Lower leg skin (tissue), 4 donors: ENCODE measurements around the gene GSN. TPM values are rescaled to one million over a fixed set of nuclear protein-coding genes. Genes with fewer than 3 reads are reported as not detected.

ENCODE experiments used
- DNase-seq, 2 donors: peaks; one replicate each; pipeline ENCODE4 v3.0.0-alpha.2; 2019; ENCODE audit warnings: low spot score in 2 of 2
- H3K4me3 ChIP-seq: fragments of 200-600 bp; sonication (generic); 2 replicates; pipeline ENCODE4 v1.5.1; 2017; ENCODE audit warnings: mild to moderate bottlenecking, low read depth; ENCODE audit not compliant: poor library complexity, severe bottlenecking
- CTCF ChIP-seq, 3 donors: fragments of 450-650 bp; IDR thresholded peaks; one replicate each; pipeline ENCODE4 v1.5.1; 2016; ENCODE audit warnings: antibody characterized with exemption in 3 of 3, mild to moderate bottlenecking in 3 of 3, moderate library complexity in 2 of 3
- POLR2A ChIP-seq, 2 donors: fragments of 450-650 bp; IDR thresholded peaks; one replicate each; pipeline ENCODE4 v1.6.1; 2016 to 2017; ENCODE audit warnings: antibody characterized with exemption in 2 of 2, mild to moderate bottlenecking in 1 of 2, moderate library complexity in 1 of 2
- WGBS, 2 donors: methylation state at CpG; one replicate each; pipeline ENCODE4 v1.1.5; 2018; 5-methylcytosine and 5-hydroxymethylcytosine counted together
- intact Hi-C: fragments of 100-400 bp; cut with DNase I; formaldehyde crosslinking; loops from one replicate; pipeline ENCODE4 v1.15.0; 2023; ENCODE audit warnings: low total_unique reads
- total RNA-seq, 4 donors: library from RNA; depleted of rRNA; stranded (reverse); fragments of >200 nt; gene quantifications; one replicate each; pipeline ENCODE4 v1.1.0, GENCODE V29; 2016

Gene GSN
- total RNA-seq, 4 donors from 2014 or later: 835 to 2,031 (median 1,042) TPM

GRCh38 chr9:121299467-121300282 is 31.7 kb downstream of the GSN start:
- intact Hi-C loops: no loop called here
- H3K4me3 ChIP-seq: peak overlapping the region; percentile 38
- WGBS, 2 donors: 2 to 4% methylated on average over 27 to 38 of the region's 74 CpGs
- TF ChIP-seq CTCF (IDR thresholded peaks at IDR 0.05): no peak
- TF ChIP-seq POLR2A (IDR thresholded peaks at IDR 0.05): no peak
- peak; percentile 75 to 96 for DNase-seq

- TF ChIP-seq POLR2A (IDR thresholded peaks at IDR 0.05): no peak
- TF ChIP-seq CTCF (IDR thresholded peaks at IDR 0.05): no peak
- DNase-seq: peak in 1 of 2 donors; percentile 73
- intact Hi-C loops: no loop called here
- WGBS, 2 donors: 42 to 45% methylated on average over 13 of the region's 13 CpGs
- peak overlapping the region; percentile 38 for H3K4me3 ChIP-seq
Observed at GRCh38 chr9:121300283-121301119, 32.5 kb downstream of the GSN start.

- intact Hi-C loops: no loop called here
- DNase-seq: peak in 1 of 2 donors; percentile 74
- WGBS, 2 donors: 88 to 89% methylated on average over 11 of the region's 11 CpGs
- no peak overlapping the region for H3K4me3 ChIP-seq
- TF ChIP-seq POLR2A (IDR thresholded peaks at IDR 0.05): no peak
- no peak for TF ChIP-seq CTCF (IDR thresholded peaks at IDR 0.05)
Observed at GRCh38 chr9:121301881-121302286, 33.9 kb downstream of the GSN start.

- 77 to 83% methylated on average over 5 of the region's 5 CpGs for WGBS, 2 donors
- intact Hi-C loops: no loop called here
Observed at GRCh38 chr9:121302341-121302740, 34.4 kb downstream of the GSN start.

GRCh38 chr9:121302786-121303185 is 34.8 kb downstream of the GSN start:
- no peak for DNase-seq
- intact Hi-C loops: no loop called here
- TF ChIP-seq POLR2A (IDR thresholded peaks at IDR 0.05) (no peak), CTCF (IDR thresholded peaks at IDR 0.05) (no peak)
- no peak overlapping the region for H3K4me3 ChIP-seq
- 90 to 92% methylated on average over 13 of the region's 13 CpGs for WGBS, 2 donors

More at GRCh38 chr9:121302341-121302740, 34.4 kb downstream of the GSN start:
- TF ChIP-seq CTCF (IDR thresholded peaks at IDR 0.05) (no peak), POLR2A (IDR thresholded peaks at IDR 0.05) (no peak)
- no peak overlapping the region for H3K4me3 ChIP-seq
- no peak for DNase-seq
